ENCODE measurements around the gene RNF225.

- TF ChIP-seq EZH2phosphoT487 (IDR thresholded peaks at IDR 0.05; ENCODE audit: borderline replicate concordance, low read length) (no peak), CTCF (IDR thresholded peaks at IDR 0.05; ENCODE audit: low read depth, low read length, poor library complexity, severe bottlenecking) (no peak)
Measured at GRCh38 chr19:58385313-58385890, 10.1 kb upstream of the RNF225 start.
